CD4-positive, alpha-beta T cell treated with Interferon gamma for 1 hour (primary cell): ENCODE results near the gene GFI1.
A peak's percentile ranks its signal among the peaks of the same experiment; 100 is the strongest.

Experiments used
- DNase-seq: peaks from one replicate; pipeline ENCODE4 v3.0.0-alpha.2; 2020

GFI1 gene

DNA sequence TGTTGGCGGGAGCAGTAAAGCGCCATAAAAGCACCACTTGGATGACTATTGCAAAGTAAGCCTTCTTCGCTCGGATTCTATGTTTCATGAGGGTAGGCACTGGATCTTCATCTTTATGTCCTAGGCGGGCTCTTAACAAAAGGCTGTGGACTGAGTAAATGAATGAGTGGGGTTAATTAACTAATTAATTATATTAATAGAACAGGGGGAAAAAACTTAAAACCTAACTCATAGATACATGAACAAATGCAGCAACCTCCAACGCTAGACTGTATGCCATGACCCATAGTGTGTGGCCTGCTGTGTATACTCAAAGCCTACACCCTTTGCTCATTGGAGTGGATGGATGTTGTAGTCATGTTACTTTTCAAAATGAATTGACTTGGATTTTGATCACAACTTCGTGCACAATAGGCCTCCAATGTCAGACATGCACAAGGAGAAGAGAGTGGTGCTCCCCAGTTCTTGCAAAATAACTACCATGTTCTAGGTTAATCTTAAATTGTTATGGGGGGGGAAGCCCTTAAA is 417 bp upstream of the GFI1 start:
- no peak for DNase-seq

DNA sequence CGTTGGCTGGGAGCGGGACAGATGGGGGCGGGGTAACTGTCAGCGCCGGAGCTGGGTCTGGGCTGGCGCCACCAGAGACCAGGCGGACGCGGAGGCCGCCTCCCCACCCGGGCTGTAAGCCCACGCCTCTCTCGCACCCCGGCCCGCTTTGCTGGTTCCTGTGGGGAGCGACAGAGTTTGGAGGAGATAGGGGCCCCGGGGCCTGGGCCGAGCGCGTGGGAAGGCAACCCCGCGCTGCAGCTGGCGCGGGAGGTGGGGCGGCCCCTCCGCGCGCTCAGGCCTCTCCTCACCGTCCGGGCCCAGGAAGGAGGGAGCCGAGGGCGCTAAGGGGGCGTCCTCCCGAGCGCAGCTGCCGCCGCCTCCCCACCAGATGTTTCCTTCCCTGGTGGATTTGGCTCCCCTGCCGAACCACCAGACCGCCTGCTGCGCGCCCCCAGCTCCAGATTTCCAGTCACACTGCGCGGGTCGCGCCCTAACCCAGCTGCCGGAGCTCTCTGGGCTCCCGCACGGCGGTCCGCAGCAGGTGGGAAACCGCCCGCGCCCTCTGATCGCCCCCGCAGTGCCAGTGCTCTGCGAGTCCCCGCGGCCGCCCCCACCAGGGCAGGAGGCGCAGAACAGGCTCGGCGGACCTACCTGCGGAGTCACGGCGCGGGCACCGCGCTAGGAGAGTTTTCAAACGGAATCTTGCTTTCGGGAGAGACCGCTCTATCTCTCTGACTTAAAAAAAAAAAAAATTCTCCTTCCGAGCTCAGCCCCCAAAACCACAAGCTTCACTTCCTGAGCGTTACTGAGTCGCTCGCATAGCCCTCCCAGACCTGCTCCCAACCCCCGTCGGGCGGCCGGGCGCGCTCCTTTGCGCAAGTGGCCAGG is 1.1 kb downstream of the GFI1 start:
- DNase-seq = peak; percentile 75

- peak; percentile 48 for DNase-seq
Measured at GRCh38 chr1:92484472-92485380, 2.0 kb downstream of the GFI1 start.

DNA sequence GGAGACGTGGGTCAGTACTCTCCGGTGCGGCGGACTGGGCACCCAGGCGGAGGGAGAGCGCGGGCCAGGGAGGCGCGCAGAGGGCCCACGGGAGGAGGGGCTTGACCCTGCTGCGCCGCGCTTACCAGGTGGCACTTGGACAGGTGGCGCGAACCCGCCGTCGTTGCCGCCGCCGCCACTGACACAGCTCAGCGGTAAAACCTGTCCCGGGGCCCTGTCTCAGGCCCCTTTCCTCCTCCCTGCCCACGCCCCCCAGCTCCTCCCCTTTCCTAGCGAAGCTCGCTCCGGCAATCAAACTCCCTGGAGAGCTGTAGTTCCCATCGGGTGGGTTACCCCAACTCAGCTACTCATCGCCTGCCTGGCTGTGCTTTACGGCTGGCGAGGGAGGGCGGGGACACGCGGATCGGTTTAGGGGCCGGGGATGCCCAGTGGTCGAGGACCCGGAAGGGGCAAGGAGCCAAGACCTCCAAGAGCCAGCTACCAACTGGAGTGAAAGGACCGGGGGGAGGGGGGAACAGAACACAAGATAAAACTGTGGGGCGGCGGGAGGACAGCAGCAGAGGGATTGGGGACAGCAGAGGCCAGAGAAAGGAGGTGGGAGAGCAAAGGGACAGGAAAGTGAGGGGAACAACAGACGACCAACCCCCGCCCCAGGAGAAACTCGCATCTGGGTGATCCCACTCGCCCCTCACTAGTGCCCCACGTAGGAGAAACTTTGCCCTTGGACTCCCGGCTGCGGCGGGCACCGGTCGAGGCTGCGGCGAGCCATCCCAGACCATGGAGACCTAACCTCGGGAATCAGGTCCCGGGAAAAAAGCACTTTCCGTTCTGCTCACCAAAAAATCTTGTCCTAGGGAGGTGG is 2.9 kb downstream of the GFI1 start:
- peak; percentile 15 for DNase-seq

GRCh38 chr1:92482665-92483609 is 3.8 kb downstream of the GFI1 start:
- DNase-seq = no peak

- DNase-seq = no peak
Measured at GRCh38 chr1:92481971-92482664, 4.6 kb downstream of the GFI1 start.

- DNase-seq = no peak
Measured at GRCh38 chr1:92481599-92481925, 5.2 kb downstream of the GFI1 start.

- no peak for DNase-seq
Measured at GRCh38 chr1:92480813-92481598, 5.7 kb downstream of the GFI1 start.

GRCh38 chr1:92480200-92480812 is 6.4 kb downstream of the GFI1 start:
- DNase-seq = no peak

DNA sequence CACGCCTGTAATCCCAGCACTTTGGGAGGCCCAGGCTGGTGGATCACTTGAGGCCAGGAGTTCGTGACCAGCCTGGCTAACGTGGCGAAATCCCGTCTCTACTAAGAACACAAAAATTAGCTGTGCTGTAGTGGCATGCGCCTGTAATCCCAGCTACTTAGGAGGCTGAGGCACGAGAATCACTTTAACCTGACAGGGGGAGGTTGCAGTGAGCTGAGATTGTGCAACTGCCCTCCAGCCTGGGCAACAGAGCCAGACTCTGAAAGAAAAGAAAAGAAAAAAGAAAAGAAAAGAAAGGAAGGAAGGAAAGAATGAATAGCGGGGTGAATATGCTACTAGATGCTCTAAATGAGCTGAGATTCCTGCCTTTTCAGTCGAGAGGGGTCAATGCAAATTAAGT is 7.1 kb downstream of the GFI1 start:
- DNase-seq = no peak

DNA sequence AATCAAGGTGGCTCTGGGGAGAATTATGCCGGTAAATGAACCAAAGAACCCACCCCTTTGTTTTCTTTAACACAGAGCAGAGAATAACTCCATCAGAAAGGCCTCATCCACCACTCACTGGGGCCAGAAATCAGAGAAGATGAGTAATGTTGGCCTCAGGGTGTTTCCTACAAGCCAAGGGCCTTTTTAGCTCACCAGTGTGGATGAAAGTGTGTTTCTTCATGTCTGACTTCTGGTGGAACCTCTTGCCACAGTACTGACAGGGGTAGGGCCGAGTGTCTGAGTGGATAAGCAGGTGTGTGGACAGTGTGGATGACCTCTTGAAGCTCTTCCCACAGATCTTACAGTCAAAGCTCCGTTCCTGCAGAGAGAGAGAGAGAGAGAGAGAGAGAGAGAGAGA is 8.3 kb downstream of the GFI1 start:
- DNase-seq = no peak

- peak; percentile 70 for DNase-seq
Measured at GRCh38 chr1:92476071-92476631, 10.6 kb downstream of the GFI1 start.

GRCh38 chr1:92475029-92475428 is 11.7 kb downstream of the GFI1 start:
- DNase-seq = no peak

DNA sequence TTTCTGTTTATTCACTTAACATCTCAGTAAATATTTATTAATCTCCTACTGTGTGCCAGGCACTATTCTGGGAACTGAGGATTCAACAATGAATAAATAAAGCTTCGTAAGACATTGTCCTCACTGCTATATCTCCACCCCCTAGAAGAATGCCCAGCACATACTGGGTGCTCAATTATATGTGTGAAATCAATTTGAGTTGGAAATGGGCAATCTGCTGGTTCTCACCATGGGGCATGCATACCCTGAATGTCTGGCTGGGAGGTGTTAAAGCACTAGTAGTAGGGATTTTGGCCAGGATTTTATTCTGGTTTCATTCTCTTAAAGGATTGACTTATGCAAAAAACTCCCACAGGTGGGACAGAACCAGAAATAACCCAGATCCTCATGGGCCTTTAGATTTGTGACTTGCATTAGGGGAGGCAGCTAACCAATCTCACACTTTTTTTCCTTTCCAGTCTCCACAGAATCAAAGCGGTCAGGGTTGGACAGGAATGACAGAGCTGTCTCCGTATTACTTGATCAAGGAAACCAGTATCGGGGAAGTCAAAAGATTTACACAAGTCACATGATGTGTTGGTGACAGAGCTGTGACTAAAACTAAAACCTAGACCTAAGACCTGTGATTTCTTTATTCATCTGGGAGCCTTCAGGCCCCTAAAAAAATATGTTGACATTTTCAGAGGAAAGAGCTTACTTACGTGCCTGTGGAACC is 12.8 kb downstream of the GFI1 start:
- no peak for DNase-seq

- no peak for DNase-seq
Measured at GRCh38 chr1:92470216-92470615, 16.5 kb downstream of the GFI1 start.

GRCh38 chr1:92466683-92467352 is 19.9 kb downstream of the GFI1 start:
- DNase-seq = no peak

- DNase-seq = no peak
Measured at GRCh38 chr1:92465256-92465647, 21.5 kb downstream of the GFI1 start.
